Activated CD8-positive, alpha-beta memory T cell treated with anti-CD3 and anti-CD28 coated beads, Interleukin-2, amount 50 U/mL, for 1 hour (primary cell): ENCODE measurements around the gene C17orf58.

Experiments
- DNase-seq: peaks from one replicate; pipeline ENCODE4 v3.0.0-alpha.2; 2020; ENCODE audit errors: extremely low read depth

The C17orf58 gene

DNA sequence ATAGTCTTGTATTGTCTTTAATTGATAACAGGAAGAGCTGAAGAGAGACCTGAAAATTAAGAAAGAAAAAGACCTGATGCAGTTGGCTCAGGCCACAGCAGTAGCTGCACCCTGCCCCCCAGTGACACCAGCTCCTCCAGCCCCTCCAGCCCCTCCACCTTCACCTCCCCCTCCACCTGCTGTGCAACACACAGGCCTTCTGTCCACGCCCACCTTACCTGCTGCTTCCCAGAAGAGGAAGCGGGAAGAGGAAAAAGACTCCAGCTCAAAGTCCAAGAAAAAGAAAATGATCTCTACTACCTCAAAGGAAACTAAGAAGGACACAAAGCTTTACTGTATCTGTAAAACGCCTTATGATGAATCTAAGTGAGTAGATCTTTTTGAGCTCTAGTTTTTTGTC, 36.8 kb downstream of the C17orf58 start:
- no peak for DNase-seq

DNA sequence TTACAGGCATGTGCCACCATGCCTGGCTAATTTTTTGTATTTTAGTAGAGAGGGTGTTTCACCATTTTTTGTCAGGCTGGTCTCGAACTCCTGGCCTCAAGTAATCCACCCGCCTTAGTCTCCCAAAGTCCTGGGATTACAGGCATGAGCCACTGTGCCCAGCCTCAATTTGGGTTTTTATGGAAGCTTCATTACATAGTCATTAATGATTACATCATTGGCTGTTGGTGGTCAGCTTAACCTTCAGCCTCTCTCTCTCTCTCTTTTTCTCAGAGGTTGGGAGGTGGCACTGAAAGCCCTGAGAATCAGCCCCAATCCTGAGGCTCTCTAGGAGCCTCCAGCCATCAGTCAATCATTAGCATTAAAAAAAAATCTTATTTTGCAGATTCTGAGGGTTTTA, 45.3 kb downstream of the C17orf58 start:
- DNase-seq: no peak

DNA sequence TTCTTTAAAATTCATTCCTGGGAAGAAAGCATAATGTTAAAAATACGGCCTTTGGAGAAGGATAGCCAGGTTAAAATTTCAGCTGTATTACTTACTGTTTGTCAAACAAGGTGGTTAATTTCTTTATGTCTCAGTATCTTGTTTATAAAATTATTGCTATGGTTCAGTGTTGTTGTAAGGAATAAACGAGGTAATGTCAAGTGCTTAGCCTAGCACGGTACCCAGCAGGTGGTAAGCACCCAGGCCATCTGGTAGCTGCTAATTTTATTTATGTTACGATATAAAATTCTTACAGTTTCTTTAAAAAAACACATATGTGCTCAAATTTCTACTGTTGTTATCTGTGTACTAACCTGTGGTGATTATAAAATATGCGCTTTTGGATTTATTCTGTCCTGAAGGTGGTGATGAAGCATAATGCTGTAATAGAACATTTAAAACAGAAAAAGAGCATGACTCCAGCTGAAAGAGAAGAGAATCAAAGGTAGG, 48.9 kb downstream of the C17orf58 start:
- DNase-seq: no peak

DNA sequence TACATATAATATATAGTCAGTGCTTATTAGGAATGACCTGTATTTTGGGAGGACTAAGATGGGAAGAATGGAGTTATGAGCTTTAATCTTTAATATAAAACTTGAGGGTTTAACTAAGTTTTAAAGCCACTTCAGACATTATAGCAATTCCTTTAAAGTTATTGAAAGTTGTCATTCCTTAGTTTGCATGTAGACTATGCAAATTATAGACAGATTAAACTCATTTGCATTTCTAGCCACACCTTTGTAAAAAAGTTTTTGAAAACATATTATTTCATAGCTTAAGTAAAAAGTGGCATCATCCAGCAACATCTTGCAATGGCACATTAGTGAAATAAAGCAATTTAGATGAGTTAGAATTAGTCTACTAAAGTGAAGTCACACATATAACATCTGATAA, 49.8 kb downstream of the C17orf58 start:
- DNase-seq: no peak

DNA sequence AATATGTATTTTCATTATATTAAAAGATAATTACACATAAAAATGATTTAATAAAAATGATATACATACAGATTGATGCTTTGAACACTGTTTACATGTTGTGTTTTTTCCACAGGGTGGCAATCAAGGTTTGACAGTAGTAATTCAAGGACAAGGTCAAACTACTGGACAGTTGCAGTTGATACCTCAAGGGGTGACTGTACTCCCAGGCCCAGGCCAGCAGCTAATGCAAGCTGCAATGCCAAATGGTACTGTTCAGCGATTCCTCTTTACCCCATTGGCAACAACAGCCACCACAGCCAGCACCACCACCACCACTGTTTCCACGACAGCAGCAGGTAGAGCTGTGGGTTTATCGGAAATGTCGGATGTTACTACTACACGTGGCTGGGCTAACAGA, 52.2 kb downstream of the C17orf58 start:
- no peak for DNase-seq

DNA sequence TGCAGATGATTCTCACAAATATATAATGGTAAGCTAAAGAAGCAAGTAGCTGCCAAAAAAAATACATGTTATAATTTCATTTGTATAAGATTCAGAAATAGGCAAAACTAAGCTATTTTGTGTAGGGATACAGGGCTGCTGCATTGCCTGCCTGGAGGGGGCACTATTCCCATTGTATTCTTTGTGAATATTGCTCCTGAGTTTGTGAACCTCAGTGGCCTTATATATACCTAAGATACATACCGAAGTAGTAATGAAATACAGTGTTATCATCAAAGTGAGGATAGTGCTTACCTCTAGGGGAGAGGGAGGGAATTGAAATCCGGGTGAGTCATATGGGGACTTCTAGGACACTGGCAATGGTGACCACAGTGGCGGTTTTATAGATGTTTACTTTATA, 53.5 kb downstream of the C17orf58 start:
- DNase-seq: no peak
